ENCODE measurements around the gene SPEF1. TPM values are rescaled to one million over a fixed set of nuclear protein-coding genes. Genes with fewer than 3 reads are reported as not detected.
A peak's percentile ranks its signal among the peaks of the same experiment; 100 is the strongest.

SPEF1 gene
- total and polyA plus RNA-seq, 5 experiments from 2014 or later: 0.33 TPM; not detected in 4

GRCh38 chr20:3730803-3731672 lies 50.2 kb downstream of the SPEF1 start:
- POLR2A ChIA-PET: no interaction called here

GRCh38 chr20:3729811-3730540 lies 51.3 kb downstream of the SPEF1 start:
- H3K4me3 Mint-ChIP-seq: no peak overlapping the region
- no peak overlapping the region for H3K27ac Mint-ChIP-seq
- DNase-seq (no peak), ATAC-seq (no peak)
- peaks cover 0 to 3% (median 3%) of the 10 kb centered on the region in 4 donors for H3K4me1 Mint-ChIP-seq
- no peaks in the 10 kb centered on the region for H3K9me3 Mint-ChIP-seq
- H3K27me3 Mint-ChIP-seq: peaks cover 28 to 67% (median 50%) of the 10 kb centered on the region in 5 donors
- POLR2A ChIA-PET: no interaction called here
- no peaks in the 10 kb centered on the region for H3K36me3 Mint-ChIP-seq

More at GRCh38 chr20:3730803-3731672, 50.2 kb downstream of the SPEF1 start:
- peaks cover 27 to 66% (median 47%) of the 10 kb centered on the region in 5 donors for H3K27me3 Mint-ChIP-seq
- H3K4me1 Mint-ChIP-seq: peaks cover 0 to 3% (median 3%) of the 10 kb centered on the region in 4 donors
- no peak for ATAC-seq
- no peaks in the 10 kb centered on the region for H3K36me3 Mint-ChIP-seq
- H3K4me3 Mint-ChIP-seq: peak overlapping the region in 5 of 10 donors; percentile 11 to 36 (median 19)
- H3K27ac Mint-ChIP-seq: peak overlapping the region in 1 of 10 donors; percentile 36
- H3K9me3 Mint-ChIP-seq: no peaks in the 10 kb centered on the region
- DNase-seq: no peak

GRCh38 chr20:3729378-3729777 lies 51.9 kb downstream of the SPEF1 start:
- Mint-ChIP-seq H3K27ac (no peak overlapping the region), H3K36me3 (no peaks in the 10 kb centered on the region), H3K4me3 (no peak overlapping the region), H3K27me3 (peaks cover 27 to 64% (median 50%) of the 10 kb centered on the region in 5 donors), H3K4me1 (peaks cover 0 to 3% (median 3%) of the 10 kb centered on the region in 4 donors), H3K9me3 (no peaks in the 10 kb centered on the region)
- POLR2A ChIA-PET: no interaction called here
- ATAC-seq: no peak
- DNase-seq: no peak

GRCh38 chr20:3728876-3729275 lies 52.4 kb downstream of the SPEF1 start:
- ATAC-seq (no peak), DNase-seq (no peak)
- Mint-ChIP-seq H3K27ac (no peak overlapping the region), H3K4me1 (peaks cover 0 to 3% (median 3%) of the 10 kb centered on the region in 4 donors), H3K36me3 (no peaks in the 10 kb centered on the region), H3K27me3 (peaks cover 27 to 61% (median 50%) of the 10 kb centered on the region in 5 donors), H3K9me3 (no peaks in the 10 kb centered on the region), H3K4me3 (no peak overlapping the region)
- POLR2A ChIA-PET: no interaction called here

GRCh38 chr20:3728354-3728753 lies 52.9 kb downstream of the SPEF1 start:
- ATAC-seq (no peak), DNase-seq (no peak)
- no peaks in the 10 kb centered on the region for H3K9me3 Mint-ChIP-seq
- H3K27me3 Mint-ChIP-seq: peaks cover 27 to 56% (median 47%) of the 10 kb centered on the region in 5 donors
- H3K4me3 Mint-ChIP-seq: no peak overlapping the region
- POLR2A ChIA-PET: no interaction called here
- no peak overlapping the region for H3K27ac Mint-ChIP-seq
- no peaks in the 10 kb centered on the region for H3K36me3 Mint-ChIP-seq
- H3K4me1 Mint-ChIP-seq: peaks cover 0 to 3% (median 3%) of the 10 kb centered on the region in 4 donors

Other genes starting within 250 kb of the SPEF1 start
- gene GFRA4, start 118.0 kb downstream of the SPEF1 start, total RNA-seq: not detected
- gene GFRA4, start 118.0 kb downstream of the SPEF1 start, polyA plus RNA-seq: not detected
- gene ADAM33, start 99.4 kb downstream of the SPEF1 start, total RNA-seq: not detected
- not detected for gene ADAM33, start 99.4 kb downstream of the SPEF1 start, polyA plus RNA-seq
- under 1 TPM; 0.22 to 0.62 TPM for gene SIGLEC1, start 68.8 kb downstream of the SPEF1 start, total RNA-seq
- not detected for gene SIGLEC1, start 68.8 kb downstream of the SPEF1 start, polyA plus RNA-seq
- not detected for gene HSPA12B, start 48.8 kb downstream of the SPEF1 start, total RNA-seq
- under 1 TPM in 2 of 3 donors, not detected in 1; 0.05 to 0.07 TPM for gene HSPA12B, start 48.8 kb downstream of the SPEF1 start, polyA plus RNA-seq
- 10 to 100 TPM; 19.5 to 19.6 TPM for gene ADISSP, start 13.7 kb downstream of the SPEF1 start, total RNA-seq
- gene ADISSP, start 13.7 kb downstream of the SPEF1 start, polyA plus RNA-seq: 10 to 100 TPM; 17.6 to 32.4 (median 22.2) TPM
- 10 to 100 TPM; 45.8 to 48.6 TPM for gene CENPB, start 5.3 kb upstream of the SPEF1 start, total RNA-seq
- 1 to 10 TPM; 1.0 to 1.7 (median 1.4) TPM for gene CENPB, start 5.3 kb upstream of the SPEF1 start, polyA plus RNA-seq
- gene CDC25B, start 14.9 kb upstream of the SPEF1 start, total RNA-seq: 100 to 1,000 TPM; 320 to 336 TPM
- 10 to 100 TPM; 38.1 to 49.7 (median 42.0) TPM for gene CDC25B, start 14.9 kb upstream of the SPEF1 start, polyA plus RNA-seq
- gene AP5S1, start 39.1 kb upstream of the SPEF1 start, total RNA-seq: 10 to 100 TPM; 12.6 to 14.5 TPM
- 10 to 100 TPM; 10.1 to 21.8 (median 19.3) TPM for gene AP5S1, start 39.1 kb upstream of the SPEF1 start, polyA plus RNA-seq
- 10 to 100 TPM; 41.9 to 45.7 TPM for gene MAVS, start 65.4 kb upstream of the SPEF1 start, total RNA-seq
- gene MAVS, start 65.4 kb upstream of the SPEF1 start, polyA plus RNA-seq: 1 to 10 TPM; 2.2 to 8.5 (median 3.3) TPM
- gene PANK2, start 107.9 kb upstream of the SPEF1 start, total RNA-seq: 10 to 100 TPM; 66.6 to 72.5 TPM
- 10 to 100 TPM; 32.9 to 36.8 (median 36.8) TPM for gene PANK2, start 107.9 kb upstream of the SPEF1 start, polyA plus RNA-seq
- gene RNF24, start 234.1 kb upstream of the SPEF1 start, total RNA-seq: 10 to 100 TPM; 18.0 to 19.9 TPM
- 10 to 100 TPM in 2 of 3 donors, 1 to 10 TPM in 1; 6.4 to 13.3 (median 10.1) TPM for gene RNF24, start 234.1 kb upstream of the SPEF1 start, polyA plus RNA-seq

Measured in naive thymus-derived CD8-positive, alpha-beta T cell (primary cell).